ENCODE measurements around the gene OR13C5.

DNA sequence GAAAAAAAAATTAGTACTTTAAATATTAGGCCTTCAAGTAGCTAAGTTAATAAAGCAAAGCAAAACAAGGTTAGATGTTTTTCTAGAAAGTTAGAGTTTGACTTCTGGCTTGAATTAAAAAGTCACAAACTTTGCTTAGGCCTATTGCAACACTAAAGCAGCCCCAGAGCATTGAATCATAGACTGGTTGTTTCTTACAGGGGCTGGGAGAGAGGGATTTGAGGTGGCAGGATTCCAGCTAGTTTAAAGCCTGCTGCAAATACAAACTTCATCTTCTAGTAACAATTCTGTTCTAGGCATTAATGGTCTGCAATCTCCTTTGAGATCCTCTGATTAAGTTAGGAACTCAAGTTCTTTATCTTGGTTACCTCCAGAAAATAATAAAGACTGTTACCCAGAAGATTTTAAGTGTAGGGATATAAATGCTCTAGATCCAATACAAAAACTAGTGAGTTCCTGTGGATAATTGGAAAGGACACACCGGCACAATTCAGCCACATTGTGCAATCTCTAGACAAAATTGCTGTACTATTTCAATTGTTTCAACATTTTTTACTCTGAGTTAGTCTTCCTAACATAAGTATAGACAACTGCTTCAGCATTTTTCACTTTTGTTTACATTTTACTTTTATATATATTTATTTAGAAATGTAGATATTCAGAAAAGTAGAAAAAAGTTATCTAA is 12.6 kb downstream of the OR13C5 start:
- no peak for TF ChIP-seq EZH2phosphoT487 (IDR thresholded peaks at IDR 0.05; ENCODE audit: low read depth)
- TF ChIP-seq, protein P1, sequence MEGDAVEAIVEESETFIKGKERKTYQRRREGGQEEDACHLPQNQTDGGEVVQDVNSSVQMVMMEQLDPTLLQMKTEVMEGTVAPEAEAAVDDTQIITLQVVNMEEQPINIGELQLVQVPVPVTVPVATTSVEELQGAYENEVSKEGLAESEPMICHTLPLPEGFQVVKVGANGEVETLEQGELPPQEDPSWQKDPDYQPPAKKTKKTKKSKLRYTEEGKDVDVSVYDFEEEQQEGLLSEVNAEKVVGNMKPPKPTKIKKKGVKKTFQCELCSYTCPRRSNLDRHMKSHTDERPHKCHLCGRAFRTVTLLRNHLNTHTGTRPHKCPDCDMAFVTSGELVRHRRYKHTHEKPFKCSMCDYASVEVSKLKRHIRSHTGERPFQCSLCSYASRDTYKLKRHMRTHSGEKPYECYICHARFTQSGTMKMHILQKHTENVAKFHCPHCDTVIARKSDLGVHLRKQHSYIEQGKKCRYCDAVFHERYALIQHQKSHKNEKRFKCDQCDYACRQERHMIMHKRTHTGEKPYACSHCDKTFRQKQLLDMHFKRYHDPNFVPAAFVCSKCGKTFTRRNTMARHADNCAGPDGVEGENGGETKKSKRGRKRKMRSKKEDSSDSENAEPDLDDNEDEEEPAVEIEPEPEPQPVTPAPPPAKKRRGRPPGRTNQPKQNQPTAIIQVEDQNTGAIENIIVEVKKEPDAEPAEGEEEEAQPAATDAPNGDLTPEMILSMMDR (IDR thresholded peaks at IDR 0.05; ENCODE audit: low read depth, low read length): no peak

All from OCI-LY3 (cell line).